ENCODE measurements around the gene SERF2.

- no peak for TF ChIP-seq EP300 (IDR thresholded peaks at IDR 0.05)
- no peak for TF ChIP-seq CTCF (IDR thresholded peaks at IDR 0.05)
Measured at GRCh38 chr15:43795997-43796396, 3.9 kb downstream of the SERF2 start.

All from gastroesophageal sphincter (tissue), 3 donors.